Measurements from ENCODE around the gene RBM19.

The RBM19 gene

DNA sequence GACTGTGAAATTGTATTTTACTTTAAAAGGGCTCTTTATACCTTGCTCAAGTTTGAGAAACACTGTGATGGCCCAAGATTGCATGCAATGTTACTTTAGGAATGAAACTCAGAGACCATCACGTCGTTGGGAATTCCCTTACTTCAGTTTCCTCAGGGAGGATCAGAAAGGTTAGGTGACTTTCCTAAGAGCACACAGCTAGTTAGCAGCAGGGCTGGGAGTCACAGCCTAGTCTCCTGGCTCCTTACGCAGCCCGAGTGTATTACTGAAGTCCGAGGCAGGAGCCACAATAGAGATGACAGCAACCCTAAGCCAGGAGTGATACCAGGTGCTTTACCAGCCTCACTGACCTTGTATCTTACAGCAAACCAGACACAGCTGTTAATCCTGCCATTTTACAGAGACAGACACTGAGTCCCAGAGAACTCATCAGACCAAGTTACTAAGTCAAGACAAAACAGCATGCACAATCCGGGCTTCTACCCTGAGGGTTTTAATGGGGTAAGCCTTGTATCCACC lies 67.0 kb downstream of the RBM19 start:
- no peak for DNase-seq

DNA sequence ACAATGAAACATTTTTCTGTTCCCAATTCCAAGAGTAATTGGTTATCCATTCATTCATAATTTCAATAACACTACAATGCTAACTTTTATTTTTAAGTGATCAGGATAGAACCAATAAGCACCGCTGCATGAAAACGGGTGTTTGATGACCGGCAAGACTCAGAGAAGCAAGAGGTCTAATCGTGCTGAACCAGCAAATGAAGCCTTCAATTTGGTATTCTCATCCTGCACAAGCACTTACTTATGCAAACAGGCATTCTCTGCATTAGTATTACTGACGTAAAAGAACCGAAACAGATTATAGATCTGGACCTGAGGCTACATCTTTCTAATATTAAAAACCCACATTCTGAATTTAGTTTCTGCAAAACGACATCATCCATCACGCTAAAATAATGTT lies 67.7 kb downstream of the RBM19 start:
- DNase-seq, result no peak

DNA sequence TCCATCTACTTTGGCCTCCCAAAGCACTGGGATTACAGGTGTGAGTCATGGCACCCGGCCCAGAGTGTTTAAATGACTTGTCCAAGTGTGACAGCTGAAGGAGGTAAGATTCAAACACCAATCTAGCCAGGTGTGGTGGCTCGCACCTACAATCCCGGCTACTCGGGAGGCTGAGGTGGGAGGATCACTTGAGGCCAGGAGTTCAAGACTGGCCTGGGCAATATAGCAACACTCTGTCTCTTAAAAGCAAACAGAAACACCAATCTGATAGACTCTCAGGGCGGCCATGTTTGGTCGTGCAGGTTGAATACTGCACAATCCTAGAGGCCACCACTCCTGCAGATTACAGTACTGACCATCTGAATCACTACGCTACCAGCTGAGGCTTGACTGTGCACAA lies 68.7 kb downstream of the RBM19 start:
- DNase-seq, result no peak

DNA sequence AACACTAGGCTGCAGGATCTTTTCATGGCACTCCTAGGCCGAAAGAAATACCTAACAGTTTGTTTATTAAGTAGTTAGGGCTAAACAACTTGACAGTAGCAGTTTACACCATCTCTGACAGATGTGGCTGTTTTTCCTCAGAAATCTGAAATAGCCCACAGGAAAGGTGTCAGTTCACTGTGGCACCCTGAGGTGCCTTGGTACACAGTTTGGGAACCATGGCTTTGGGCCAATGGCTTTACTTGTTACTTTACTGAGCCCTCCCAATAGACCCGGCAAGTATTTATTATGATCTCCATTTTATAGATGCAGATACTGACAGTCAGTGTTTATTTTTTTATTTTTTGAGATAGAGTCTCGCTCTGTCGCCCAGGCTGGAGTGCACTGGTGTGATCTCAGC lies 69.3 kb downstream of the RBM19 start:
- DNase-seq, result no peak

DNA sequence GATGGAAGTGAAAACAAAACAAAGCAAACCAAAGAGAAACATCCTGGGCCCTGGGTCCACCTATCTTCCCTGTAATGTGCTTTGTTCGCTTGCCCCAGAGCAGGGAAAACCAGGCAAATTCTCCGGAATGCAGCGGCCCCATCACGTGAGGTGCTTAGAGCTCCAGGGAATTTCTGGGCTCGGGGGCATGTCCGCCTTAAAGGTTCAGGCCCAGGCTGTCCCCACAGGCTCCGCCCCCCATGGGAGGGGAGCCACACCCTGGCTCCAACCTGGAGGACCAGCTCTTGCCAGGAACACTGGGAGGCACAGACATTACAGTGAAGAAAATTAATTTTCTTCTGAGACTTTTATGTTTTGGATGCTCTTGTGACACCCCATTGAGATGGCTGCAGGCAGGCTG lies 69.9 kb downstream of the RBM19 start:
- no peak for DNase-seq

DNA sequence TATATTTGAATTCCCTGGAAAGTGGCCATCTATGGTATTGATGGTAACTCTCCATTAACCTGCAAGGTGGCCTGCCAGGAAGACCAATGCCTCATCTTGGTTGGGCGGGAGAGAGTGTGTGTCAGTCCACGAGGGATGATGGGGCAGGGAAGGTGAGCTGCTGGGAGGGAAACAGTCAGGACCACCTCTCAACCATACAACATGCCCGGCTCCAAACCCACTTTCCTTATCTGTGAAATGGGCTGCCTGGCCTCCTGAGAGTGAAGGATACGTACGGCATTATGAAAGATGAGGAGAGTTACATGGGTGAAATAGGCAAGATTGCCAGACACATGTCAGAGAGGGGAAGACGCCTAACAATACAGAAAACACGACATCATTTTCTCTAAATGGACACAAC lies 70.9 kb downstream of the RBM19 start:
- DNase-seq, result no peak

DNA sequence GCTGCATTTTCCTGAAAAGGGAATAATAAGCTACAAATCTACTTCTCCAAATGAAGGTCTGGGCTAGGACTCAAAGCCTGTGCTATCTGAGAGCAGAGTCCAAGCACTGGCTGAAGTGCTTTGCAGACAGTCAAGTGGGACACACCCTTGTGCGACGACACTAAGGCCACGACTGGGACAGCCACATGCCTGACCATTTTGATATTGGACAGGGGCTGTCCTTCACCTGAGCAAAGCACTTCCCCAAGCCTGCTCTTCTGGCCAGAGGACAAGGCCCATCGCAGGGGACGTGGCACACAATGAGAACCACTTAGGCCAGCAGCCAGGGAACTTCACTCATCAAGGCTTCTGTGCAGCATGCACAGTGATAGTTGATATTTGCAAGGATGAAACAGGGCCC lies 71.4 kb downstream of the RBM19 start:
- DNase-seq, result no peak

DNA sequence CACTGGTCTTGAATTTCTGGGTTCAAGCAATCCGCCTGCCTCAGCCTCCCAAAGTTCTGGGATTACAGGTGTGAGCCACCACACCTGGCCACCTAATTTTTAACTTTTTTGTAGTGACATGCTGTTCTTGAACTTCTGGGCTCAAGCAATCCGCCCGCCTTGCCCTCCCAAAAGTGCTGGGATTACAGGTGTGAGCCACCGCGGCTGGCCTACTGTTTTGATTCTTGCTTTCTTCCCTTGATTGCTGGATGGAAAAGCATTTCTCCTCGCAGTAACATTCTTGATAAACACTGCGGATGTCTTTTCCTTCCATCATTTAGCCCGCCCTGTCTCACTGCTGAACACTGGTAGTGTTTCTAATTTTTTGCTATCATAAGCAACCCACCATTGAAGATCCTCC lies 72.9 kb downstream of the RBM19 start:
- DNase-seq, result no peak

DNA sequence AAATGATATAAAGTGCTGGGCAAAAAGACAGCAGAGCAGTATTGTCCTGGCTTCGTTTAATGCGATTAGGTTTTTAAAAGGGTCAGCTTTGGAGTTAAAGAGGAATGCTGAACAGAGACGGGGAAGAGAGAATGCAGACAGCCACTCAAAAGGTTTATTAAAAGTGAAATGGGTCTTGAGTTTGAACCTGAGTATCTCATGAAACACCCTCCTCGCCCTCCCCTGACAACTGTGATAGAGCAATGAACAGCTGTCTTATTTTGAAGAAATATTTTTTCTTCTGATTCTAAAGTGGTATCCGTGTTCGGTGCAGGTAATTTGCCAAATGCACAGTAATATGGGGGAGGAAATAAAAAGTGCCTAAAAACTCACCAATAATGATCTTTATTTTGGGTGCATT lies 73.6 kb downstream of the RBM19 start:
- DNase-seq, result no peak

DNA sequence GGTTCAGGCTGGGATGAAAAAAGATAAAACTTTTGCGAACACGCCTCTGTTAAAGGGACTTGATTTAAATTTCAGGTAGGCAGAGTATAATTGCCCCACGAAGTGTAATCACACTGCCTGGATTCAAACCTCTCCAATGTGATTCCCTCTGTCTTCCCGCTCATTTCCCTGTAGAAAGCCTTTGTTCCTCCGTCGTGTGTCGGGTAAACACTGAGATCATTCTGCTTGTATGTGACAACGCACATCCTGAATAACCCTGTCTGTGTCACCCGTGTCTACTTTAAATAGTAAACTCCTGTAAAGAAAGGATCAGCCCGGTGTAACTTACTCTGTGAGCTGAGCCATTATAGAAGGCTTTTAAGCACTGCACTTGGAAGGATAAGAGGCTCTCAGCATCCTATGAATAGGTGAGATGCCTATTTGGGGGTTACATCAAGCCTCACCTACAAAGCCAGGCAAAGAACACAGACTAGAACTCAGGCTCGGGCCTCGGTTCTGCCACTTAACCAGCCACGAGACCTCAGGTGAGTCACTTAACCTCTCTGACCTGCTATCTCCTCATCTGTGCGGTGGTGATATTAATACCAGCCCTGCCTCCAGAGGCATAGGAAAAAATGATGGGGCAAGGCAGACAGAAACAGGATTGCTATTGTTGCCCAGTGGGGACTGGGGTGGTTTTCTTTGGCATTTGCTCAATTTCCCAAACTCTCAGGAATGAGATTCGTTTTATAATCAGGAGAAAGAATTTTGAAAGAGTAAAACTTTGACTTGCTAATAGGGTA lies 74.2 kb downstream of the RBM19 start:
- DNase-seq, result no peak

DNA sequence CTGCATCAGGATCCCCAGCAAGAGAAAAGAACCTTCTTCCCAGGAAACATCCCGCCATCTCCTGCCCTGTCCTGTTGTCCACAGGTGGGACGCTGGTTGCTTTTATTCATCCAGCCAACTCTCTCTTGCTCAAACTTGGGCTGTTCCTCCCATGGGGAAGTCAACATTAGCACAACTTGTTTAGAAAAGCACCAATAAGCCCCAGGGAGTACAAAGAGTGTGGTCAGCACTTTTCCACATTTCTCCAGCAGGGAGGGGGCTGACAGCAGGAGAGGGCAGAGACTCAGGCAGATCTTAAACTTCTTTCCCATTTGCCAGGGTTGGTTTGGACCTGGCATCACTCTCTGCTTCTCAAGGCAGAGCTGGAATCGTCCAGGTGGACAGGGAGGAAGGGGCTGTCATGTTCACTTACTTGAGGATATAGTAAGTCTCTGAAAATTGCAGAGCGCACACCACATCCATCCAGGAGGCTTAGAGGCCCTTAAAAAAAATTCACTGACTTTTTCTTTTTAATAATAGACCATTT lies 74.9 kb downstream of the RBM19 start:
- DNase-seq, result no peak

DNA sequence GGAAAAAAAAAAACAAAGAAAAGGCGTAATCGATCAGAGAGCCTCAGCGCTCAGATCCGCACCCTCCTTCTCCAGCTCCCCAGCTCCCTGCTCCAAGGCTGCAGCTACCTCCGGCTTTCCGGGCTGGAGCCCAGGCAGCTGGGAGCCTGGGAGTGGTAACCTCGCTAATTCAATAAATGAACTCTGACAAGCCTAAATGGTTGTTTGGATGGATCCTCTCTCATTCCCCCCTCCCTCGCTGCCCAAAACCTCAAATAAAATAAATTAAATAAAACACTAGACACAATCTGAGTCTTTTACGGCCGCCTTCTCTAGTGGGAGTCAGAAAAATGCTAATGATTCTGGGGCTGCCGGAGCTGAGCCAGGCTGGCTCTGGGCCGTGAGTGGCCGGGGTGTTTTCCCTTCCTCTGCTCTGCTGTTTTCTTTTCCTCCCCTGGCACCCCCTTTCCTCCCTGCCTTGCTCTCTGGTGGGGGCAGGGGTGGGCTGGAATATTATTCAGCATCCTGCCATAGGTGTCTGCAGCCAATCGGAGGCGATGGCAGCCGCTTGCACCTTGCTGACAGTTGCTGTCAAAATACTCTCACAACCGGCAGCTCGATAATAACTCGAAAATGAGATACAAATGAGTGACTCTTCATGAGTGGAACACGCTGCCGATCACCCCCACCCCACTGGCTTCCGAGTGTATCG lies 76.1 kb downstream of the RBM19 start:
- DNase-seq, result no peak

DNA sequence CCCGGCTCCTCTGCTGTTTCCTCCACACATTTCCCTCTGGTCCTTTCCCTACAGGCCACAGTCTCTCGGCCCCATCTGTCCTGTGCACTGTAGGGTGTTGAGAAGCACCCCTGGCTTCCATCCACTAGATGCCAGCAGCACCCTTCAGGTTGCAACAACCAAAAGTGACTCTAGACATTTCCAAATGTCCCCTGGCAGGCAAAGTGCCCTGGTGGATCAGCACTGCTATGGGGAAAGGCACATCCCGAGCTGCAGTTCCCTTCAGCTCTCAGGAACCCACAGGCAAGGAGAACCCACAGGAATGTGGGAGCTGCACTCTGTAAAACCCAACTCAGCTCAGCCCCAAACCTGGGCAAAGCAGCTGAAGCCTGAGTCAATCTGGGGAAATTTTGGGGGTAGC lies 77.0 kb downstream of the RBM19 start:
- DNase-seq, result no peak

DNA sequence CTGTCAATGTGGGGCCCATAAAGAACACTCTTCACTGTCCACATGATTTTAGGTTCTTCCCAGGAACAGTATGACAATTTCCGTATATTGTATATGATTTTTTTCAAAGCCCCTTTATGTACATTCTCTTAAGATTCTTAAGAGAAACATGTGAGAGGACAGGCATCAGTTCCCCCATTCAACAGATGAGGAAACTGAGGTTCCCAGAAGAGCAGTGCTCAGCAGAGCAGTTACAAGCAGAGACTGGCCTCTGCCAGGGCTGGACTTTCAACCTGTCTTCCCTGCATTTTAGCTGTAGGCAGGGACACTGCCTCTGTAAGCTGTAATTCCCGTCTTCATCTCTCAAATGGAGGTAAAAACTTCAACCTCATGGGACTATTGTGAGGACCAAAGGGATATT lies 77.7 kb downstream of the RBM19 start:
- DNase-seq, result no peak

DNA sequence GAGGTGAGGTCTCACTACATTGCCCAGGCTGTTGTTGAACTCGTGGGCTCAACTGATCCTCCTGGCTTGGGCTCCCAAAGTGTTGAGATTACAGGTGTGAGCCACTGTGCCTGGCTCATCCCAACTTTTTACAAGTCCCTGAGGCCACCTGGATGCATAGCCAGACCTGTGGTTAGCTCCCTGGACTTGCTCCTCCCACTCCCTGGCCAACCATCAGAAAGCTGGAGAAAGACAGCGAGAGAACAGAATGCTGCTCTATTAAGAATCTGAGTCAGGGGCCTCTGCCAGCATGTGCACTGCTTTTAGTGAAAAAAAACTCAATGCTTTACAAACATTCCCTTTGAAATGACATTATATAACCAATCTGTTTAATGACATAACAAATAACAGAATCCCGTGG lies 78.2 kb downstream of the RBM19 start:
- DNase-seq, result no peak

DNA sequence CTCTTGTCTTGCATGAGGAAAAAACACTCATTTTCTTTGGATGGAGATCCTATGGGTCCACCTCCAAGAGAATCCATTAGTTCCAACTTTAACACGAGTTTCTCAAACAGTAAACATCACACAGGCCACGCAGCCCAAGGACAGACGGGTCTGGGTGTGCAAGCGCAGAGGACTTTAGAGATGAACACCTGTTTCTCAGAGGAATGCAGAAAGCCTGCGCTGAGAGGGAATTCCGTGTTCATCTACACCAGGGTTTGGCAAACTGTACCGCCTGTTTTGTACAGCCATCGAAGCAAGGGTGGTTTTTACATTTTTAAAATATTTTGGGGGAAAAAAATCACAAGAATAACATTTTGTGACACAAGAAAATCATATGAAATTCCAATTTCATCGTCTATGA lies 79.4 kb downstream of the RBM19 start:
- DNase-seq, result no peak

DNA sequence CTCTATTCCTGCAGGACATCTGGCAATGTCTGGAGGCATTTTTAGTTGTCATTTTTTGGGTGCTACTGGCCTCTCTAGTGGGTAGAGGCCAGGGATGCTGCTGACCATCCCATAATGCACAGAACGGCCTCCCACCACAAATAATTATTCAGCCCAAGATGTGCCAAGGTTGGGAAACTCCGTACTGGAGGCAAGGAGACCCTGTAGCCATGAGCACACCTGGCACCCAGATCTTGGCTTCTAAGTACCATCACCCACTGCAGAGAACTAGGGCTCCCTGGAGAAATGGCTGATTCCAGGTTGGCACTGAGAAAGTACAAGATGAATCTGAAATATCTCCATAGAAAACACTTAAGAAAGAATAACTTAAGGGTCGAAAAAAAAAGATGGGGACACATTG lies 81.7 kb downstream of the RBM19 start:
- no peak for DNase-seq

DNA sequence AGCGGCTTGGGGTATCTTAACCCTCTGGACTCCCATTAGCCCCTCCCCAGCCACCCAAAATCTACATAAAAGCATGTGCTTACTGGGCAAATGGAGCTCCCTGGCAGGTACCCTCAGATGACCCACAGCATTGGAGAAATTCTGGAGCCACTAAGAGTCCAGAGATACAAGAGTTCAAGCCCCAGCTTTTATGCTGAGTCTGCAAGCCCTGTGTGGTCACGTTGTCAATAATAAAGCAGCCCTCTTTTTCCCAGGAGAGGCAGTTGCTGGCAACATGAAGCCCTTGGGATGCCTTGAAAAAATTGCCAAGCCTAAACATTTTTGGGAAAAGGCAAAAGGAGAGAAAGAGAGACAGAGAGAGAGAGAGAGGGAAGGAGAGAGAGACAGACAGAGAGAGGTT lies 83.4 kb downstream of the RBM19 start:
- DNase-seq, result no peak

DNA sequence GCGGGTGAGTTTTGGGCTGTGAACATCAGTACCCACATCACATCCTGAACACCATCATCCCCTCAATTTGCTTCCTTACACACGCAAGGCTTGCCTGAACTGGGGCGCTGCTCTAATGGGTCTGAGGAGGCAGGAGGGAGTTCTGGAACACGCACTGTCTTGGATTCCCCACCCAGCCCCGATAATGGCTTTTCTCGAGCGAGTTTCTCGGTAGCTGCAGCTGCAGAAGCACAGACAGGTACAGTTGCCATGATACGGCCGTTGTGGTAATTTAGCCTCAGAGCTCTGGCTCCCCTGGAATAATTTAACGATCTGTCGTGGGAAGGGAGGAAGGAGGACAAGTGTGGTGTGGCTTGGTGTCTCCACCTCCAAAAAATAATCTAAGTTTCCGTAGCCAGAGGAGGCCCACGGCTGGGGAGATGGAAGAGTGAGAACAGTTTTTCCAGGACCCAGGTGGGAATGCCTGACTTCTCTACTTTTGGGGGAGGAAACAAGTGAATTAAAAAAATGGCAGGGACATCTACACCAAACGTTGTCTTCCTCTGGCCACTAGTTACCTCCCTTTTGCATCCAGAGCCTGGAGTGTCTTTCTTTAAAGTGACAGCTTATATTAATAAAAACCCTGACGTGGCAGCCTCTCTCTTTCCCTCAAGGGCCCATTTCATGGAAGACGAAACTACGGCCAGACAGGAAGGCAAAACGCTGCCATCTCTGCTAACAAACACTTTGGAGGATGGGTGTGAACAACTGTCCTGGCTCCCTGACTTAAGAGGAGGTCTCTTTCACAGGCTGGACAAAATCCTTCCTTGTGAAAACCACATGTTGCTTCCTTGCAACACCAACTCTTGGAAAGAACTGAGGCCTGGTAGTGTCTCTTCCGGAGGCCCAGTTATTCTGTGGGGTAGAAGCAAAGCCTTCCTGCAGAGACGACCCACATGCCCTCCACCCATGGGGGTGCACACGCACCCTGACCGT lies 84.8 kb downstream of the RBM19 start:
- DNase-seq, result no peak

DNA sequence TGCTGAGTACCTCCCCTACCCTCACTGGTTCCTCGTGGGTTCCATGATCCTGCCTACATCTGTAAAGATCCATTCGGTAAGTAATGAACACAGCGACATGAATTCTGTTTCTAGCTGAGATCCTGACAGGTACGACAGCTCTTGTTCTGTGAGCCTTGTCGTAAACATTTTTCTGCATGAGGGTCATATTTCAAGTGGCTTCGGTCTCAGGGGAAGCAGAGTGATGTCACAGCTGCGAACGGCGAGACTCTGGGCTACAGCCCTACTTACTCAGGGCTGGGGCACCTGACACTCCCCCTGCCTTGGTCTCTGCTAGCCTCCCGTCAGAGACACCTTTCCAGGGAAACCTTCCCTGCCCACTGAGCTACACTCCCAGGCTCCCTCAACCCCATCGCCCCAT lies 85.8 kb downstream of the RBM19 start:
- no peak for DNase-seq

DNA sequence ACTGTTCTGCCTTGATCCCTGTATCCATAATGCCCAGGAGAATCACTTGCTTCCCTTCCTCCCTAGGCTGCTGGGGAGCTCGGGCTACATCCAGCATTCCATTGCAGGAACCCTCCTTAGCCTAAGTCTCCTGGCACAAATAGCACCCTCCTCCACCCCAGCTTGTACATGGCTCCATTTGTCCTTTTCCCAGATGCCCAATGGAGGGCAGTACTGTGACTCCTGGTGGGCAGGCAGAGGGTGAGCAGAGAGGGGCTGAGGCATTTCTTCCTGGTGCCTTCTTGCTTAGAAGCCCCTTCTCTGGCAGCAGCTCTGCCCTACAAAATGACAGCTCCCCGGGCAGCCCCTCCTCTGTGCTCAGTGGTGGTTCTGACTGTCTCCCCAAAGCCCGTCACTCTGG lies 86.5 kb downstream of the RBM19 start:
- no peak for DNase-seq

DNA sequence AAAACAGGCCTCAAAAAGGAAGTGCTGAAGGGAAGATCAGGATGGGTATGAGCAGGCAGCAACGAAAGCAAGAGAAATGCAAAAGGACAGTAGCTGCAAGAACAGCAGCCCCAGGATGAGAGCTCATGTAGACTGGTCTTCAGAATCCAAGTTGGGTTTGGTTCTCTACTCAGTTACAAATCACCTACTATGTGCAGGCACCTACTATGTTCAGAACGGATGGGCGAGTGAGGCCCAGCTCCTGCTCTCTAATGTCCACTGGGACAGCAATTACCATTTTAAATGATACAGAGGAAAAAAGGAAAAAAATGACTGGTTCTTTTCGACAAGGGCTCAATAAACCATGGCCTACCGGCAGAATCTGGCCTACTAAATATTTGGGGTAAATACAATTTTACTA lies 88.5 kb downstream of the RBM19 start:
- DNase-seq, result no peak

DNA sequence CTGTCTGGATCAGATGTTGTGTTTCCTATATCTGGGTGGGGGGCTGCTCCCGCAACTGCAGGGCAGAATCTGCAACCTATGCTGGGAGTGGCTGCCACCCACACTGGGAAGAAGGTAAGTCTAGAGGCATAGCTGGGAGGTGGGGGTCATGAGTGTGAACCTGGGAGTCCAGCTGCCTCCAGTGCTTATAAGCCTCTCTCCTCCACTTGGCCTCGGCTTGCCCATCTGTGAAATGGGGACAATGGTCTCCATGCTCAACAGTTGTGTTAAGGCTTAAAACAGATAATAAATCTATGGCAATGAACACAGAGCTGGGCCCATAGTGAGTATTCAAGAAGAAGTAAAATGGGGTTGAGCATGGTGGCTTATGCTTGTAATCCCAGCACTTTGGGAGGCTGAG lies 90.0 kb downstream of the RBM19 start:
- DNase-seq, result no peak

Data from activated gamma-delta T cell (primary cell).